ENCODE data around the gene TRMU. TPM values are rescaled to one million over a fixed set of nuclear protein-coding genes. Genes with fewer than 3 reads are reported as not detected.

Gene TRMU
- total and polyA plus RNA-seq, 2 experiments from 2014 or later: 48.3 to 70.4 TPM

DNA sequence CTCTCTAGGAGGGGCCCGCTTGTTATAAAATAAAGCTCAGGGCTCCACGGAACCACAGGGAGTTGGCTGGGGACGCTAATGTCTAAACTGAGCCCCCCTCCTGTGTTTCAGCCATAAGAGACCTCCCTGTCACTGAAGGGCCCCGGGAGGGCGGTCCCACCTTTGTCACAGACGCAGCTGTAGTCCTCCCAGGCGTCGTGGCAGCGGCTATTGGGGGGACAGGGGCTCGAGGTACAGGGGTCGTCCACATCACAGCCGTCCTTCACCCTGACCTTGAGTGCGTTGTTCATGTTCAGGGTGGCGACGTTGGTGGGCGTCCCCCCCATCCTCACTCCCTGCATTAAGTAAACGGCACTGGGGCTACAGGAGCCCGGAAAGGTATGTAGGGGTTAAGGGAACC, 62.0 kb downstream of the TRMU start:
- Mint-ChIP-seq H3K4me1 (no peaks in the 10 kb centered on the region), H3K4me3 (no peak overlapping the region), H3K27me3 (ENCODE audit: insufficient read depth, low read depth, poor library complexity) (peaks cover 2% of the 10 kb centered on the region), H3K36me3 (ENCODE audit: low read depth) (no peaks in the 10 kb centered on the region; the same call in 2 of the 3 replicates), H3K9me3 (no peaks in the 10 kb centered on the region), H3K27ac (no peak overlapping the region)
- no peaks in the 10 kb centered on the region for H3F3A ChIP-seq (replicated peaks; ENCODE audit: low read depth)
- H3K27ac ChIP-seq (ENCODE audit: low read depth): no peak overlapping the region
- H3K4me1 ChIP-seq (ENCODE audit: insufficient read depth): no peaks in the 10 kb centered on the region
- no peak overlapping the region for H2AFZ ChIP-seq
- no peaks in the 10 kb centered on the region for H4K20me1 ChIP-seq (replicated peaks; ENCODE audit: insufficient read depth)
- H3K79me2 ChIP-seq (replicated peaks; ENCODE audit: insufficient read depth): no peaks in the 10 kb centered on the region
- no peak overlapping the region for H3K4me2 ChIP-seq
- ATAC-seq: no peak
- H3K27me3 ChIP-seq (ENCODE audit: insufficient read depth): no peaks in the 10 kb centered on the region
- H3K4me3 ChIP-seq: no peak overlapping the region
- DNase-seq (ENCODE audit: low spot score): no peak
- H3K9me2 ChIP-seq (ENCODE audit: insufficient read depth): no peaks in the 10 kb centered on the region
- TF ChIP-seq ZNF331 (CRISPR knock-in tag; IDR thresholded peaks at IDR 0.05; ENCODE audit: low read depth) (no peak), NANOG (IDR thresholded peaks at IDR 0.05; ENCODE audit: borderline replicate concordance) (no peak), EZH2 (IDR thresholded peaks at IDR 0.05; ENCODE audit: low read depth, unreplicated experiment) (no peak), EZH2phosphoT487 (IDR thresholded peaks at IDR 0.05; ENCODE audit: unreplicated experiment) (no peak), ZNF462 (CRISPR knock-in tag; IDR thresholded peaks at IDR 0.05) (no peak), POLR2AphosphoS5 (IDR thresholded peaks at IDR 0.05; ENCODE audit: low read depth) (no peak), JUNB (IDR thresholded peaks at IDR 0.05; ENCODE audit: unreplicated experiment) (no peak), ETS1 (IDR thresholded peaks at IDR 0.05) (no peak), CREB1 (CRISPR knock-in tag; IDR thresholded peaks at IDR 0.05; ENCODE audit: low read depth) (no peak), STAT1 (IDR thresholded peaks at IDR 0.05; ENCODE audit: unreplicated experiment) (no peak), ZNF114 (CRISPR knock-in tag; IDR thresholded peaks at IDR 0.05) (no peak)
- TF ChIP-seq, protein P1, sequence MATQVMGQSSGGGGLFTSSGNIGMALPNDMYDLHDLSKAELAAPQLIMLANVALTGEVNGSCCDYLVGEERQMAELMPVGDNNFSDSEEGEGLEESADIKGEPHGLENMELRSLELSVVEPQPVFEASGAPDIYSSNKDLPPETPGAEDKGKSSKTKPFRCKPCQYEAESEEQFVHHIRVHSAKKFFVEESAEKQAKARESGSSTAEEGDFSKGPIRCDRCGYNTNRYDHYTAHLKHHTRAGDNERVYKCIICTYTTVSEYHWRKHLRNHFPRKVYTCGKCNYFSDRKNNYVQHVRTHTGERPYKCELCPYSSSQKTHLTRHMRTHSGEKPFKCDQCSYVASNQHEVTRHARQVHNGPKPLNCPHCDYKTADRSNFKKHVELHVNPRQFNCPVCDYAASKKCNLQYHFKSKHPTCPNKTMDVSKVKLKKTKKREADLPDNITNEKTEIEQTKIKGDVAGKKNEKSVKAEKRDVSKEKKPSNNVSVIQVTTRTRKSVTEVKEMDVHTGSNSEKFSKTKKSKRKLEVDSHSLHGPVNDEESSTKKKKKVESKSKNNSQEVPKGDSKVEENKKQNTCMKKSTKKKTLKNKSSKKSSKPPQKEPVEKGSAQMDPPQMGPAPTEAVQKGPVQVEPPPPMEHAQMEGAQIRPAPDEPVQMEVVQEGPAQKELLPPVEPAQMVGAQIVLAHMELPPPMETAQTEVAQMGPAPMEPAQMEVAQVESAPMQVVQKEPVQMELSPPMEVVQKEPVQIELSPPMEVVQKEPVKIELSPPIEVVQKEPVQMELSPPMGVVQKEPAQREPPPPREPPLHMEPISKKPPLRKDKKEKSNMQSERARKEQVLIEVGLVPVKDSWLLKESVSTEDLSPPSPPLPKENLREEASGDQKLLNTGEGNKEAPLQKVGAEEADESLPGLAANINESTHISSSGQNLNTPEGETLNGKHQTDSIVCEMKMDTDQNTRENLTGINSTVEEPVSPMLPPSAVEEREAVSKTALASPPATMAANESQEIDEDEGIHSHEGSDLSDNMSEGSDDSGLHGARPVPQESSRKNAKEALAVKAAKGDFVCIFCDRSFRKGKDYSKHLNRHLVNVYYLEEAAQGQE (IDR thresholded peaks at IDR 0.05; ENCODE audit: unreplicated experiment): no peak
- TF ChIP-seq, protein P2, sequence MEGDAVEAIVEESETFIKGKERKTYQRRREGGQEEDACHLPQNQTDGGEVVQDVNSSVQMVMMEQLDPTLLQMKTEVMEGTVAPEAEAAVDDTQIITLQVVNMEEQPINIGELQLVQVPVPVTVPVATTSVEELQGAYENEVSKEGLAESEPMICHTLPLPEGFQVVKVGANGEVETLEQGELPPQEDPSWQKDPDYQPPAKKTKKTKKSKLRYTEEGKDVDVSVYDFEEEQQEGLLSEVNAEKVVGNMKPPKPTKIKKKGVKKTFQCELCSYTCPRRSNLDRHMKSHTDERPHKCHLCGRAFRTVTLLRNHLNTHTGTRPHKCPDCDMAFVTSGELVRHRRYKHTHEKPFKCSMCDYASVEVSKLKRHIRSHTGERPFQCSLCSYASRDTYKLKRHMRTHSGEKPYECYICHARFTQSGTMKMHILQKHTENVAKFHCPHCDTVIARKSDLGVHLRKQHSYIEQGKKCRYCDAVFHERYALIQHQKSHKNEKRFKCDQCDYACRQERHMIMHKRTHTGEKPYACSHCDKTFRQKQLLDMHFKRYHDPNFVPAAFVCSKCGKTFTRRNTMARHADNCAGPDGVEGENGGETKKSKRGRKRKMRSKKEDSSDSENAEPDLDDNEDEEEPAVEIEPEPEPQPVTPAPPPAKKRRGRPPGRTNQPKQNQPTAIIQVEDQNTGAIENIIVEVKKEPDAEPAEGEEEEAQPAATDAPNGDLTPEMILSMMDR (conservative IDR thresholded peaks at IDR 0.05; ENCODE audit: low read depth in 2 of 2): no peak
- no peaks in the 10 kb centered on the region for H3K36me3 ChIP-seq (ENCODE audit: insufficient read depth)

Data from GM23338 (cell line).